Epidermal melanocyte (primary cell): ENCODE measurements around the gene SPARC.
"Not testable (repeated sequence)": the region's sequence is repeated elsewhere in the genome, so short reads cannot be mapped to it uniquely, and the experiment has no call there.

ENCODE experiments used
- DNase-seq: peaks from one replicate; pipeline ENCODE4 v3.0.0; 2011; ENCODE audit warnings: low spot score; ENCODE audit not compliant: insufficient read length

SPARC gene, protein sequence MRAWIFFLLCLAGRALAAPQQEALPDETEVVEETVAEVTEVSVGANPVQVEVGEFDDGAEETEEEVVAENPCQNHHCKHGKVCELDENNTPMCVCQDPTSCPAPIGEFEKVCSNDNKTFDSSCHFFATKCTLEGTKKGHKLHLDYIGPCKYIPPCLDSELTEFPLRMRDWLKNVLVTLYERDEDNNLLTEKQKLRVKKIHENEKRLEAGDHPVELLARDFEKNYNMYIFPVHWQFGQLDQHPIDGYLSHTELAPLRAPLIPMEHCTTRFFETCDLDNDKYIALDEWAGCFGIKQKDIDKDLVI

GRCh38 chr5:151686674-151687407 is at the start of gene SPARC:
TSS of gene SPARC (minus strand) at chr5:151686915. CDS start at chr5:151676188, 10,727 bp downstream.
- no peak for DNase-seq

GRCh38 chr5:151735646-151736045 is 48.9 kb upstream of the SPARC start:
- DNase-seq: no peak

- DNase-seq: no peak
These were observed 47.3 kb upstream of the SPARC start for GRCh38 chr5:151734064-151734408.

DNA sequence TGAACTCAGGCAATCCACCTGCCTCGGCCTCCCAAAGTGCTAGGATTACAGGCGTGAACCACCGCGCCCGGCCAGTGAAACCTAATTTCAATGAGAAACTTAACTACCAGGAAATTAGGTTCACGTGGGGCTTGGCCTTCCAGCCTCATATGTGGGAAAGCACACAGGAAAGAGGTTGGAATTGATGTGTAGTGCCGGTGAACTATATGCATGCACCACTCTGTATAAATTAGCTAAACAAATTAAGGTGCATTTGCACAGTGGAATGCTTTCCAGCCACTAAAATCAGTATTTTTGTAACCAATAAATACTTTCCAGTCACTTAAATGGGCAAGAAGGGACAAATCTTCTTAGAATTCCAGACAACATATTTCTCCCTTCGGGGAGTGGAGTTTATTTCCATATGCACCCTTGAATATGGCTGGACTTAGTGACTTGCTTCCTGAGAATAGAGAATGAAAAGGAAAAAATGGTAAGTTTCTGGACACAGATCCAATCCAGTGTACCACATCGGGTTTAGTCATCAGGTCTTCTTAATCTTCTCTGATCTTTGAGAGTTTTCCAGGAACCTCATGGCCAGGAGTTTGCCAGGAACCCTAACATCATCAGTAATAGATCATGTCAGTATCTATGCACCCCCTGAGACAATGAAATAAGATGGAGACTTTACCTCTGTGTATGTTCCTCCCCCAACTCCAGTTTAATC is 46.8 kb upstream of the SPARC start:
- no peak for DNase-seq

DNA sequence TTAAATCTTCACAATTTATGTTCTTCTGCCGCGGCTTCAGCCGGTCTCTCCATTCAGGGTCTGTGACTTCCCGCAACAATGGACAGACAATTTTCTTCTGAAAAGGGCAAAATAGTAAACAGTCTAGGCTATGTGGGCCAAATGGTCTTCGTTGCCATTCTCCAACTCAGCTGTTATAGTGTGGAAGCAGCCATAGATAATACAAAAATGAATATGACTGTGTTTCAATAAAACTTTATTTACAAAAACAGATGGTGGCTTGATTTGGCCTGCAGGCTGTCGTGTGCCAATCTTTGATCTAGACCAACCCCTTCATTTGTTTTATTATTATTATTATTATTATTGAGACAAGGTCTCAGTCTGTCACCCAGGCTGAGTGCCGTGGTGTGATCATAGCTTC is 43.7 kb upstream of the SPARC start:
- no peak for DNase-seq

GRCh38 chr5:151729597-151729996 is 42.9 kb upstream of the SPARC start:
- not testable (repeated sequence) for DNase-seq

- no peak for DNase-seq
These were observed 37.6 kb upstream of the SPARC start for GRCh38 chr5:151724360-151724759.

DNA sequence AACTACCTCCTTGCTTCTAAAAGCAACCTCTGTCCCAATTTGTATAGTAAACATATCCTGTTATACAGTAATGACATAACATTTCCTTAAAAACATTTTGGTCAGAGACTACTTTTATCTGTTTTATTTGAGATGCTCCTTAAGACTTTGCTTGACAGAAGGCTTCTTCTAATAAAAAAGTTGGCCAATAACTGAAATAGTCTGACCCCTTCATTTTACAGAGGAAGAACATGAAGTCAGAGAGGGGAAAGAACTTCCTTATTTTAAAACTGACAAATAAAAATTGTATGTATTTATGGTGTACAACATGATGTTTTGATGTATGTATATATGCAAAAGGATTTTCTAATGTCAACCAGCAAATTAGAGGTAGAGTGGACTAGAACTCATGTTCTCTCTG is 35.8 kb upstream of the SPARC start:
- DNase-seq: no peak

DNA sequence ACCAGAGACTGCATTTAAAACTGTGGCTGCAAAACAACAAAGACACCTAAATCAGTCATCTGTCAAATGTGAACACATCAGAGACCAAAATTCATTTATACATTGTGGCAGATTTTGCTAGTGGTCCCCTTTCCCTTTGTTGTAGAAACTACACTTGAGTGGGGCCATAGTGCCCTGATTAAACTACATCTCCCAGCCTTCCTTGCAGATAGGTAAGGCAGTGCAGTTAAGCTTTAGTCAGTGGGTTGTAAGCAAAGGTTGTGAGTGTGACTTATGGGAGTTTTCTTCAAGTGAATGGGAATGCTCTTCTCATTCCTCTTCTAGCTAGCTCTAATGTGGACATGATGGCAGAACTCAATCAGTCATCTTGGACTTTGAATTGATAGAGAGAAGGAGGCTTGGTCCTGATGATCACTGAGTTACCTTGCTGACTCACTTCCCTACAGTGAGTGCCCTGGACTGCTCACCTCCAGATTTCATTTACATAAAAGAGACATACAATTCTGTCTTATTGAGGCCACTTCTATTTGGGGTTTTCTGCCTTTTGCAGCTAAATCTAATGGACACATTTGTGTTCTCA is 35.2 kb upstream of the SPARC start:
- DNase-seq: no peak

DNA sequence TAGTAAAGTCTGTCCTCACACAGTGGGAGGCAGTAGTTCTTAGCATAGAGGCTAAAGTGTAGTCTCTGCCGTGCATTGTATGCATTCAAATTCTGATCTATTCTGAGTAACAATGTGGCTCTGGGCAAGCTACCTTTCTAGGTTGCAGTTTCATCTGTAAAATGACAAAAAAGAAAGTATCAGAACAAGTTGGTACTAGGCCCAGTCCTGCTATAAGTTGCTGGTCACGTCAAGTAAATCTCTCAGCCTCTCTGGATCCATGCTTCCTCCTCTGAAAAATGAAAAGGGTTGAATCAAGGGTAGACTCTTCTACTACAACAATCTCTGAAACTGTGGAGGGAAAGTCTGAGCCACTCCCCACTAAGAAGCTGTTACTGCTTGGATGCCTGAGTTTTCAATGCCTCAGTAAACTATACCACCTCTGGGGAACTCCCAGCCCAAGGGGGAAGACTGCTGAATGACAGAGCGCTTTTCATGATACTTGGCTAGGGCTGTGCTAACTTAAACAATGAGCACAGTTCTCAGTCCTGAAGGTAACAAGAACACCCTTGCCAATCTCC is 34.5 kb upstream of the SPARC start:
- DNase-seq: no peak

DNA sequence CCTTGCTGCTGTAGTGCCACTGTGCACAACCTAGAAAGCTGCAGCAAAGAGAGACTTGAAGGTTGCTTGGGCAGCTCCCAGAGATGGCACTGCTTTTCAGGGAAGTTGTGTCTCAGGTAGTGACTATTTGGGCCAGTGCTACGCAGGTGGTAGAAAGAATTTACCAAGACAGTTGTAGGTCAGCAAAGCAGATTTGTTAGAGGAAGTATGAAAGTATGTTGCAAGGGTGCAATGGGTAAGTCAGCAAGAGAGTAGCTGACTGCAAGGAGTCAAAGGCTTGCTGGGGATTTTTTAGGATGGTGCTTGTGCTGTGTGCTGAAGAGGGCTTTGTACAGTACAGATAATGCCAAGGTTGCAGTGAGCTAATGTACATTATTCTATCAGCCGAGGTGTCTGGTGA is 33.5 kb upstream of the SPARC start:
- no peak for DNase-seq

DNA sequence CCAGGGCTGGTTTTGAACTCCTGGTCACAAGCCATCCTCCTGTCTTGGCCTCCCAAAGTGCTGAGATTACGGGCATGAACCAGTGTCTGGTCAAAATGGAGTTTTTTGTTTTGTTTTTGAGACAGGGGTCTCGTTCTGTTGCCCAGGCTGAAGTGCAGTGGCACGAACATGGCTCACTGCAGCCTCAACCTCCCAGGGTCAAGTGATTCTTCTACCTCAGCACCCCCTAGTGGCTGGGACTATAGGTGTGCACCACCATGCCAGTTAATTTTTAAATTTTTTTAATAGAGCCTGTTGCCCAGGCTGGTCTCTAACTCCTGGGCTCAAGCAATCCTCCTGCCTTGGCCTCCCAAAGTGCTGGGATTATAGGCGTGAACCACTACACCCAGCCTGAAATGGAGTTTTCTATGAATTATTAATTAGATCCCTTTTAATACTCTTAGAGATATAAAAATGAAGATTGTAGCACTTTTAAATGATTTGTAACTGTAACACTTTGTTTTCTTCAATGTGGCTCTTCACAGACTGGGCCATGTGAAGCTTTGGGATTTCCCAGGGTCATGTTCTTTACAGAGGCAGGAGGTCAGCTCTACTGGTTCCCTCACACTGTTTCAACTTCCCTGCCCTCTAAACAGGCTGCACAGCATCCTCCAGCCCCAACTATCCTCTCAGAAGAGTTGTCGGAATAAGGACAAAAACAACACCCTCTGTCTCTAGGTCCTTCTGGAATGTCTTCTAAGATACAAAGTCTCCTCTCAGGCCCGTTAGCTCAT is 32.7 kb upstream of the SPARC start:
- DNase-seq: no peak

DNA sequence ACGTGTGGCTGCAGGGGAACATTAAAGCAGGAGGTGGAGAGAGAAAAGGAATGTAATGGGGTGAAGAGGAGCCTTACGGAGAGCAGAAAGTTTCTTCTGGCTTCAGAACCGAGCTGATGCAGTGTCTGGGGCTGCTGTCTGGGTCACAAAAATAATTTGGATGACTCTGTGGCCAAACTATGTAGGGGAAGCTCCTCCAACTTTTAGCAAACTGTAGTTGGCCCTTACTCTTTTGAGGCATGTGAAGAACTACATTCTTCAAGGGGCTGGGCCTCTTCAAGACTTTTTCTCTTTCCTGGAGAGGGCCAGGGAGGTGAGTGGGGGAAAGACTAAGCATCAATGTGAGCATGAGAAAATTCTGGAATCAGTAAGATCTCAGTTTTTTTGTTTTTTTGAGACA is 31.9 kb upstream of the SPARC start:
- DNase-seq: no peak

- DNase-seq: no peak
These were observed 31.4 kb upstream of the SPARC start for GRCh38 chr5:151718153-151718552.

GRCh38 chr5:151717416-151717815 is 30.7 kb upstream of the SPARC start:
- DNase-seq: no peak

DNA sequence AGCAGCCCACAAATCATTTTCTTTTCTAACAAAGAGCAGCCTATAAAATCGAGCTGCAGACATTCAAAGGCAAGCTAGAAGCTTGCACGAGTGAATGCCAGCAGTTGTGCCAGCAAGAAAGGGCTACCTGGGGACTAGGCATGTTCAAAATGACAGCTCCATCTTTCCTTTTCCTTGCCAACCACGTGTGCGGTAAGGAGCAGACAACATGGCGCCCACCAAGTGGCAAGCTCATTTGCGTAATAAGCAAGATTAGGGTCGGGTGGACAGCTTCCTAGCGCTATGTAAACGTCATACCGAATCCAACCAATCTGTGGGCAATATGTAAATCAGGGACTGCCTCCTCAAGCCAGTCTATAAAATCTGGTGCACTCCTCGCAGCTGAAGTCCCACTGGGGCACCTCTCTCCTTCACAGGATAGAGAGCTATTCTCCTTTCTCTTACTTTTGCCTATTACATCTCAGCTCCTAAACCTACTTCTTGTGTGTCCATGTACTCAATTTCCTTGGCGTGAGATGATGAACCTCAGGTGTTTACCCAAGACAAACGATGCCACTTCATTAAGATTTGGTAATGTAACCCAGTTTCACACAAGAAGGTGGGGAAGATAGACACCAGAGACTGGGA is 22.5 kb upstream of the SPARC start:
- no peak for DNase-seq

GRCh38 chr5:151708126-151708525 is 21.4 kb upstream of the SPARC start:
- DNase-seq: no peak

DNA sequence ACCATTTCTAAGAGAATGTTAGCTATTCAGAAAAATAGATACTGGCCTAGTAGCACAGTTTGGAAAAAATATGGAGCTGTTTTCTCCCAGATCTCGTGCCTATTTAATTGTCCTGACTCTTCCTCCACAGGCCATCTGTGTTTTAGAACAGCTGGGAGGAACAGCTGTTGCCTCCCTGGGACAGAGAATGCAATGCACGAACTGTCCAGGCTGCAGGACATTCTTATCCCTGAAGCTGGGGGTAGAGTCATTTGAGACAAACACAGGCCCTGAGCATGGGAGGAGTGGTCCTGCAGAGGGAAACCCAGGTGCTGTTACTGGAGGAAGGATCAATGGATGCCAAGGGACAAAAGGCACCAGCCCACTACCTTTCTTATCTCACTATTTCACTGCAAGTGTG is 20.9 kb upstream of the SPARC start:
- DNase-seq: peak; percentile 64

- no peak for DNase-seq
These were observed 20.2 kb upstream of the SPARC start for GRCh38 chr5:151706906-151707305.

GRCh38 chr5:151703780-151704179 is 17.1 kb upstream of the SPARC start:
- DNase-seq: no peak

DNA sequence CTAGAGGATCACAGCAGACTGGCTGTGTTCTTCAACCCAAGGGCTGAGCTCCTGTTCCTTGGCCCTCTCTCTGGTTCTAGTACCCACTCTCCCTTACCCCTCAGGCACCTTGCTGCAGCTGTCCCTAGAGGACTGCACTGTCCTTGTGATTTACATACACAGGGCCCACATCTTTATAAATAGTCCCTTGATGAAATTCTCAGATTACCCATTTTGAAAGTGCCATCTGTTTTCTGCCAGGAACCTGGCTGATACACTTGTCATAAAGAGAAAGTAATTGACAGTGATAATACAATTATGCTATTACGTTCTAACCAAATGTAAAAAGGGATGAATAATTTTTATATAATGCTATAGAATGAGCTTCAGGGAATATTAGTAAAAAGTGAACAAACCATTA is 16.5 kb upstream of the SPARC start:
- DNase-seq: no peak
